ENCODE measurements around the gene MYO5A.

- TF ChIP-seq POLR2A (IDR thresholded peaks at IDR 0.05; ENCODE audit: low read depth, low read length) (no peak), CTCF (IDR thresholded peaks at IDR 0.05; ENCODE audit: extremely low read depth in 1 of 2, insufficient read depth in 1 of 2, low read depth in 1 of 2, low read length in 2 of 2) (no peak), EZH2 (IDR thresholded peaks at IDR 0.05; ENCODE audit: borderline replicate concordance, low read depth, low read length, severe bottlenecking) (no peak), GATA2 (IDR thresholded peaks at IDR 0.05; ENCODE audit: insufficient read depth, insufficient read length, low read depth, low read length) (no peak), POLR2AphosphoS5 (IDR thresholded peaks at IDR 0.05; ENCODE audit: insufficient read depth, low read depth, low read length) (no peak), MAX (IDR thresholded peaks at IDR 0.05; ENCODE audit: insufficient read depth, insufficient read length) (no peak), JUN (IDR thresholded peaks at IDR 0.05; ENCODE audit: borderline replicate concordance, insufficient read depth, insufficient read length, low read depth) (no peak), MYC (IDR thresholded peaks at IDR 0.05; ENCODE audit: low read depth, low read length) (no peak)
Observed at GRCh38 chr15:52369030-52369429, 159.7 kb downstream of the MYO5A start.

Data from endothelial cell of umbilical vein (primary cell).